BJ (cell line): ENCODE data around the gene NANS. TPM values are rescaled to one million over a fixed set of nuclear protein-coding genes. Genes with fewer than 3 reads are reported as not detected.
"Not testable (repeated sequence)": the region's sequence is repeated elsewhere in the genome, so short reads cannot be mapped to it uniquely, and the experiment has no call there.

Experiments used
- CTCF ChIA-PET: fragments of 350-600 bp; formaldehyde crosslinking; extraction: SDS; loops from one replicate; lab custom pipeline; 2021; ENCODE audit warnings: antibody characterized with exemption, inconsistent platforms; lab: Yijun Ruan, JAX
- POLR2A ChIA-PET: fragments of 300-600 bp; sonication (Branson Sonifier 250); formaldehyde crosslinking; extraction: SDS; loops from one replicate; lab custom pipeline; 2021; ENCODE audit warnings: antibody characterized with exemption; lab: Charles Lee
- DNase-seq: peaks from one replicate; pipeline ENCODE4 v3.0.0-alpha.2; 2011; ENCODE audit warnings: low read depth
- H3K27me3 ChIP-seq: 2 replicates; pipeline ENCODE4 v1.6.0; 2011; ENCODE audit warnings: low read length; ENCODE audit not compliant: control insufficient read depth, insufficient read depth
- H3K36me3 ChIP-seq: 2 replicates; pipeline ENCODE4 v1.5.1; 2011; ENCODE audit warnings: low read length; ENCODE audit not compliant: control insufficient read depth, insufficient read depth
- H3K4me3 ChIP-seq: 2 replicates; pipeline ENCODE4 v1.5.1; 2011; ENCODE audit warnings: low read depth, mild to moderate bottlenecking, control low read depth, low read length
- CTCF ChIP-seq: IDR thresholded peaks from 2 replicates; pipeline ENCODE4 v1.5.1; 2011; ENCODE audit warnings: low read depth, mild to moderate bottlenecking, control low read depth, inconsistent platforms, low read length, moderate library complexity; ENCODE audit not compliant: insufficient read depth
- polyA plus RNA-seq: library from polyadenylated mRNA; depleted of rRNA; stranded (reverse); fragments of >200 nt; gene quantifications from 2 replicates; pipeline ENCODE4 v1.2.3, GENCODE V29; 2011

NANS gene
- polyA plus RNA-seq, 1 experiment: 142 TPM

DNA sequence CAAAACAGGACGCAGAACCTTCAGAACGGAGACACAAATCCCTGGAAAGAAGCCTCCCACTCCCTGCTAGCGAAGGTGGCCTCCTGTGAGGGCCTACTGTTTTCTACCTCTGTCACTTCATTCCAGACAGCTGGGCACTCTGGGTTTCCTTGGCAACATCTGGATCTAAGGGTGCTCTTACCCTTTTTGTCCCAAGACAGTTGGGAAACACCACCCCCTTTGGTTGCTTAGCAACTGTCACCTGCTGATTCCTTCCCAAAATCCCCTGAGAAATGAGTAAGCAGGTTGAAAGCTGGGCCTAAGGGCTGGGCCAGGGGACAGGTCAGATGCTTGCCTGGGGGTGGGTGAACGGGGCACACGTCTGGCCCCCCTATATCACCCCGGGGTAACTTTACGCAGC is 29.4 kb downstream of the NANS start:
- H3K36me3 ChIP-seq: peaks cover 11% of the 10 kb centered on the region
- ChIA-PET CTCF (interaction anchor here (0.7 kb wide), 1 partner anchor 127 kb away, joined by 3 read pairs; no protein-coding TSS in a partner anchor), POLR2A (no interaction called here)
- no peak for TF ChIP-seq CTCF
- DNase-seq: no peak
- no peaks in the 10 kb centered on the region for H3K27me3 ChIP-seq
- no peak overlapping the region for H3K4me3 ChIP-seq

GRCh38 chr9:98086461-98086860 is 29.9 kb downstream of the NANS start:
- POLR2A ChIA-PET: no interaction called here
- Histone ChIP-seq H3K36me3 (peaks cover 6% of the 10 kb centered on the region), H3K4me3 (no peak overlapping the region), H3K27me3 (no peaks in the 10 kb centered on the region)
- CTCF ChIA-PET: interaction anchor here (0.7 kb wide), 1 partner anchor 128 kb away, joined by 3 read pairs; no protein-coding TSS in a partner anchor
- TF ChIP-seq CTCF: no peak
- no peak for DNase-seq

DNA sequence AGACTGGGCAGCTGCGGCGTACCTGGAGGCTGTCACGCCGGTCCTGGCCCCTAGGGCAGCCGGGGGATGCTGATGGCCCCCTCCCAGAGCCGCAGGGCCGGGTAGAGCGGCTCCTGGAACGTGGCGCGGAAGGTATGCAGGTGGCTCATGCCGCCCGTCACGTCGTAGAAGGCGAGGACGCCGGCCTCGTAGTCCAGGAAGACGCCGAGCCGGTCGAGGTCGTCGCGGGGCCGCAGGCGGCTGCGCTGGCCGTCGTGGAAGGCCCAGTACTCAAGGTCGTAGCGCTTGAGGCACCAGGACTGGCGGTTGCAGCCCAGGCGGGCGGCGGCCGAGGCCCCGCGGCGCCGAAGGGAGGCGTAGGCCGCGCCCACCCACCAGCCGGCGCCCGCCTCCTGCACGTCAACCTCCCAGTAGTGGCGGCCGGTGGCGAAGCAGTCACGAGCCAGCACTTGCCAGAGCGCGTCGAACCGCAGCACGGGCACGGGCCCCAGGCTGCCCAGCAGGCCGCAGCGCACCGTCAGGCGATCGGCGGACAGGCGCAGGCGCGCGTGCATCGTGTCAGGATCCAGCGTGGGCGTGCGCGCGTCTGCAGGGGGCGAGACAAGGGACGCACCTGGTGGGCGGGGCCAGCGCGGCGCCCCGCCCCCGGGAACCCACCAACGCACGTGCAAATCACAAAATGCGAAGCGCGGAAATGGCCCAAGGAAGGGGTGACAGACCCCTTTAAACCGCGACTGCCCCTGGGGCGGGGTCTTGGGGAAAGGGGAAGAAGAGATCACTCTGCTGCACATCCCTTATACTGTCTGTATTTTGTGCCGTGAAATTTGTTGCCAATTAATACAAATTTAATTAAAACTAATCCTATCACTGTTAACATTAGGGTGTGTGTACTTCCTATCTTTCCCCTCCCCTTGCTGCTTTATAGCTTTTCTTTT is 31.2 kb downstream of the NANS start:
- DNase-seq: no peak
- TF ChIP-seq CTCF: no peak
- POLR2A ChIA-PET: no interaction called here

DNA sequence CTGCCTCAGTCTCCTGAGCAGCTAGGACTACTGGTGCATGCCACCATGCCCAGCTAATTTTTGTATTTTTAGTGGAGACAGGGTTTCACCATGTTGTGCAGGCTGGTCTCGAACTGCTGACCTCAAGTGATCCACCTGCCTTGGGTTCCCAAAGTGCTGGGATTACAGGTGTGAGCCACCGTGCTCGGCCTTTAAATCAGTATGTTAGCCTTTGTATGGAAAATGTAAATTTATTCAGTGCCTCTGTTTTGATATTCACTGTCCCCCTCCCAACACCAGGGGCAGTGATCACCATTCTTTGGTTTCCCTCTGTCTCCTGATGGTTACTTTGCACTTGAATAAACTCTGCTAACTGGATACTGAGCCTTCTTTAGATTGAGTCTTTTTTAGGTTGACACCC is 34.1 kb downstream of the NANS start:
- H3K4me3 ChIP-seq, H3K36me3 ChIP-seq, H3K27me3 ChIP-seq, DNase-seq, POLR2A ChIA-PET: not testable (repeated sequence)
- CTCF ChIA-PET: interaction anchor here (0.7 kb wide), 1 partner anchor 20 kb away, joined by 3 read pairs; no protein-coding TSS in a partner anchor

More for the DNA sequence above, 31.2 kb downstream of the NANS start:
- CTCF ChIA-PET: no interaction called here
- H3K36me3 ChIP-seq: peaks cover 4% of the 10 kb centered on the region; the same call in 1 of the 2 replicates
- peak overlapping the region; percentile 17; the same call in 1 of the 2 replicates for H3K4me3 ChIP-seq
- H3K27me3 ChIP-seq: no peaks in the 10 kb centered on the region

GRCh38 chr9:98091735-98092612 is 35.4 kb downstream of the NANS start:
- no peaks in the 10 kb centered on the region for H3K27me3 ChIP-seq
- POLR2A ChIA-PET: no interaction called here
- DNase-seq: no peak
- H3K4me3 ChIP-seq: no peak overlapping the region
- CTCF ChIA-PET: interaction anchor here (1.4 kb wide), 1 partner anchor 18 kb away, joined by 4 read pairs; no protein-coding TSS in a partner anchor
- H3K36me3 ChIP-seq: peaks cover 2% of the 10 kb centered on the region; the same call in 1 of the 2 replicates
- TF ChIP-seq CTCF: no peak
